ENCODE data around the gene CYFIP2. TPM values are rescaled to one million over a fixed set of nuclear protein-coding genes. Genes with fewer than 3 reads are reported as not detected.

CYFIP2 gene
- 100 to 1,000 TPM; 382 to 438 TPM for total RNA-seq

GRCh38 chr5:157265714-157266285, at the start of gene CYFIP2:
Gene CYFIP2, plus strand, starts transcription at chr5:157266123. Its CDS starts 19,239 bp downstream, at chr5:157285362.
- peak; percentile 92 for DNase-seq
- H3K27me3 Mint-ChIP-seq = no peaks in the 10 kb centered on the region
- peak within 1 kb of the TSS; percentile 98 for H3K27ac Mint-ChIP-seq
- CTCF ChIA-PET = interaction anchor here (0.7 to 4.6 kb wide), 6 partner anchors 11 to 66 kb away, joined by 3 to 48 read pairs (median 4); no protein-coding TSS in a partner anchor
- H3K9me3 Mint-ChIP-seq (ENCODE audit: low read depth) = no peaks in the 10 kb centered on the region
- peaks cover 39% of the 10 kb centered on the region for H3K36me3 Mint-ChIP-seq
- peak within 1 kb of the TSS; percentile 83 for H3K4me3 Mint-ChIP-seq
- peak; percentile 85 for ATAC-seq
- peaks cover 66% of the 10 kb centered on the region for H3K4me1 Mint-ChIP-seq

- CTCF ChIA-PET = interaction anchor here (0.7 to 6.4 kb wide), 14 partner anchors 10 to 68 kb away, joined by 3 to 29 read pairs (median 5); partner anchors contain the start of gene ITK
- no peaks in the 10 kb centered on the region for H3K27me3 Mint-ChIP-seq
- H3K27ac Mint-ChIP-seq = peak overlapping the region; percentile 92
- H3K4me3 Mint-ChIP-seq = peak overlapping the region; percentile 65
- H3K9me3 Mint-ChIP-seq (ENCODE audit: low read depth) = no peaks in the 10 kb centered on the region
- peaks cover 95% of the 10 kb centered on the region for H3K4me1 Mint-ChIP-seq
- peak; percentile 65 for DNase-seq
- peak; percentile 10 for ATAC-seq
- H3K36me3 Mint-ChIP-seq = peaks cover 88% of the 10 kb centered on the region
These were observed 49.4 kb upstream of the CYFIP2 start for GRCh38 chr5:157216391-157217142.

- peak overlapping the region; percentile 65 for H3K4me3 Mint-ChIP-seq
- ATAC-seq = peak; percentile 2
- CTCF ChIA-PET = interaction anchor here (0.7 to 6.4 kb wide), 16 partner anchors 10 to 69 kb away, joined by 3 to 29 read pairs (median 4); partner anchors contain the start of gene ITK
- DNase-seq = peak; percentile 65
- H3K9me3 Mint-ChIP-seq (ENCODE audit: low read depth) = no peaks in the 10 kb centered on the region
- H3K27me3 Mint-ChIP-seq = no peaks in the 10 kb centered on the region
- H3K27ac Mint-ChIP-seq = peak overlapping the region; percentile 92
- H3K36me3 Mint-ChIP-seq = peaks cover 86% of the 10 kb centered on the region
- H3K4me1 Mint-ChIP-seq = peaks cover 95% of the 10 kb centered on the region
These were observed 48.5 kb upstream of the CYFIP2 start for GRCh38 chr5:157217289-157218024.

GRCh38 chr5:157219491-157220271, 46.2 kb upstream of the CYFIP2 start:
- ATAC-seq (peak; percentile 43), DNase-seq (peak; percentile 60)
- H3K36me3 Mint-ChIP-seq = peaks cover 85% of the 10 kb centered on the region
- H3K4me1 Mint-ChIP-seq = peaks cover 92% of the 10 kb centered on the region
- no peaks in the 10 kb centered on the region for H3K9me3 Mint-ChIP-seq (ENCODE audit: low read depth)
- H3K27me3 Mint-ChIP-seq = no peaks in the 10 kb centered on the region
- CTCF ChIA-PET = interaction anchor here (1.9 to 6.4 kb wide), 3 partner anchors 47 to 71 kb away, joined by 4 to 29 read pairs (median 17); no protein-coding TSS in a partner anchor
- peak overlapping the region; percentile 6 for H3K4me3 Mint-ChIP-seq
- H3K27ac Mint-ChIP-seq = peak overlapping the region; percentile 92

GRCh38 chr5:157221959-157222358, 44.0 kb upstream of the CYFIP2 start:
- Mint-ChIP-seq H3K4me3 (peak overlapping the region; percentile 64), H3K36me3 (peaks cover 86% of the 10 kb centered on the region), H3K4me1 (peaks cover 91% of the 10 kb centered on the region), H3K27ac (peak overlapping the region; percentile 93), H3K9me3 (ENCODE audit: low read depth) (no peaks in the 10 kb centered on the region), H3K27me3 (no peaks in the 10 kb centered on the region)
- DNase-seq = no peak
- peak; percentile 3 for ATAC-seq
- CTCF ChIA-PET = interaction anchor here (1.0 to 1.4 kb wide), 7 partner anchors 22 to 74 kb away, joined by 3 to 9 read pairs (median 3); no protein-coding TSS in a partner anchor

GRCh38 chr5:157222506-157223230, 43.3 kb upstream of the CYFIP2 start:
- Mint-ChIP-seq H3K27me3 (no peaks in the 10 kb centered on the region), H3K9me3 (ENCODE audit: low read depth) (no peaks in the 10 kb centered on the region), H3K27ac (peak overlapping the region; percentile 93), H3K36me3 (peaks cover 87% of the 10 kb centered on the region), H3K4me1 (peaks cover 87% of the 10 kb centered on the region), H3K4me3 (peak overlapping the region; percentile 64)
- CTCF ChIA-PET = interaction anchor here (1.0 to 1.4 kb wide), 2 partner anchors 30 to 75 kb away, joined by 3 to 9 read pairs; no protein-coding TSS in a partner anchor
- DNase-seq (peak; percentile 87), ATAC-seq (peak; percentile 69)

GRCh38 chr5:157225469-157226422, 40.2 kb upstream of the CYFIP2 start:
- H3K4me3 Mint-ChIP-seq = peak overlapping the region; percentile 48
- no peaks in the 10 kb centered on the region for H3K27me3 Mint-ChIP-seq
- no peaks in the 10 kb centered on the region for H3K9me3 Mint-ChIP-seq (ENCODE audit: low read depth)
- peak overlapping the region; percentile 82 for H3K27ac Mint-ChIP-seq
- CTCF ChIA-PET = interaction anchor here (0.6 to 2.8 kb wide), 6 partner anchors 10 to 78 kb away, joined by 3 to 10 read pairs (median 5); no protein-coding TSS in a partner anchor
- peaks cover 83% of the 10 kb centered on the region for H3K36me3 Mint-ChIP-seq
- DNase-seq (no peak), ATAC-seq (no peak)
- H3K4me1 Mint-ChIP-seq = peaks cover 65% of the 10 kb centered on the region

- H3K4me1 Mint-ChIP-seq = peaks cover 40% of the 10 kb centered on the region
- no peak for ATAC-seq
- H3K27me3 Mint-ChIP-seq = no peaks in the 10 kb centered on the region
- CTCF ChIA-PET = interaction anchor here (1.0 to 1.3 kb wide), 3 partner anchors 9 to 19 kb away, joined by 3 to 4 read pairs (median 3); no protein-coding TSS in a partner anchor
- DNase-seq = no peak
- H3K4me3 Mint-ChIP-seq = no peak overlapping the region
- H3K36me3 Mint-ChIP-seq = peaks cover 79% of the 10 kb centered on the region
- no peaks in the 10 kb centered on the region for H3K9me3 Mint-ChIP-seq (ENCODE audit: low read depth)
- no peak overlapping the region for H3K27ac Mint-ChIP-seq
These were observed 35.3 kb upstream of the CYFIP2 start for GRCh38 chr5:157230610-157231009.

GRCh38 chr5:157232706-157233105, 33.2 kb upstream of the CYFIP2 start:
- H3K27me3 Mint-ChIP-seq = no peaks in the 10 kb centered on the region
- no peak for ATAC-seq
- H3K9me3 Mint-ChIP-seq (ENCODE audit: low read depth) = no peaks in the 10 kb centered on the region
- DNase-seq = no peak
- peaks cover 25% of the 10 kb centered on the region for H3K4me1 Mint-ChIP-seq
- peaks cover 77% of the 10 kb centered on the region for H3K36me3 Mint-ChIP-seq
- peak overlapping the region; percentile 76 for H3K27ac Mint-ChIP-seq
- CTCF ChIA-PET = interaction anchor here (1.3 to 1.7 kb wide), 3 partner anchors 46 to 84 kb away, joined by 3 to 5 read pairs (median 4); no protein-coding TSS in a partner anchor
- no peak overlapping the region for H3K4me3 Mint-ChIP-seq

- no peaks in the 10 kb centered on the region for H3K27me3 Mint-ChIP-seq
- peaks cover 78% of the 10 kb centered on the region for H3K36me3 Mint-ChIP-seq
- peak overlapping the region; percentile 76 for H3K27ac Mint-ChIP-seq
- ATAC-seq (no peak), DNase-seq (no peak)
- H3K9me3 Mint-ChIP-seq (ENCODE audit: low read depth) = no peaks in the 10 kb centered on the region
- H3K4me3 Mint-ChIP-seq = no peak overlapping the region
- H3K4me1 Mint-ChIP-seq = peaks cover 25% of the 10 kb centered on the region
- CTCF ChIA-PET = interaction anchor here (1.1 to 1.3 kb wide), 2 partner anchors 39 to 70 kb away, joined by 3 read pairs; no protein-coding TSS in a partner anchor
These were observed 32.4 kb upstream of the CYFIP2 start for GRCh38 chr5:157233515-157233914.

- Mint-ChIP-seq H3K9me3 (ENCODE audit: low read depth) (no peaks in the 10 kb centered on the region), H3K4me1 (peaks cover 15% of the 10 kb centered on the region), H3K4me3 (no peak overlapping the region), H3K27ac (no peak overlapping the region), H3K36me3 (peaks cover 83% of the 10 kb centered on the region), H3K27me3 (no peaks in the 10 kb centered on the region)
- CTCF ChIA-PET = no interaction called here
- ATAC-seq (no peak), DNase-seq (no peak)
These were observed 29.5 kb upstream of the CYFIP2 start for GRCh38 chr5:157236423-157236822.
